Endodermal cell (in vitro differentiated cells): Measurements from ENCODE around the gene PPM1B. TPM values are rescaled to one million over a fixed set of nuclear protein-coding genes. Genes with fewer than 3 reads are reported as not detected.

Experiments
- DNase-seq: peaks from one replicate; pipeline ENCODE4 v3.0.0-alpha.2; 2017
- H3K27ac ChIP-seq: 2 replicates; pipeline ENCODE4 v1.5.1; 2013; ENCODE audit warnings: mild to moderate bottlenecking, low read depth, low read length, moderate library complexity
- H3K27me3 ChIP-seq: 2 replicates; pipeline ENCODE4 v1.6.1; 2013; ENCODE audit warnings: mild to moderate bottlenecking, low read length, moderate library complexity; ENCODE audit not compliant: insufficient read depth, control insufficient read depth, poor library complexity, severe bottlenecking
- H3K36me3 ChIP-seq: 2 replicates; pipeline ENCODE4 v1.7.0; 2013; ENCODE audit warnings: mild to moderate bottlenecking, low read length, moderate library complexity; ENCODE audit not compliant: control insufficient read depth, insufficient read depth
- H3K4me1 ChIP-seq: one replicate; pipeline ENCODE4 v1.7.0; 2013; ENCODE audit warnings: low read length; ENCODE audit not compliant: control insufficient read depth, insufficient read depth
- H3K4me3 ChIP-seq: 2 replicates; pipeline ENCODE4 v1.5.1; 2013; ENCODE audit warnings: mild to moderate bottlenecking, low read length, moderate library complexity
- H3K9ac ChIP-seq: 2 replicates; pipeline ENCODE4 v1.6.1; 2013; ENCODE audit warnings: mild to moderate bottlenecking, low read length, moderate library complexity; ENCODE audit not compliant: poor library complexity, severe bottlenecking; ENCODE audit errors: extremely low read depth
- H3K9me3 ChIP-seq: 2 replicates; pipeline ENCODE4 v1.6.1; 2013; ENCODE audit warnings: mild to moderate bottlenecking, low read length, moderate library complexity; ENCODE audit not compliant: control insufficient read depth
- H3K27ac Mint-ChIP-seq: 2 replicates; pipeline ENCODE4 v1.8.0; 2020; ENCODE audit warnings: mixed read lengths
- H3K27me3 Mint-ChIP-seq: 2 replicates; pipeline ENCODE4 v1.8.0; 2021; ENCODE audit warnings: mild to moderate bottlenecking, mixed read lengths; ENCODE audit not compliant: insufficient read depth
- H3K36me3 Mint-ChIP-seq: 2 replicates; pipeline ENCODE4 v1.8.0; 2020; ENCODE audit warnings: low read depth, mixed read lengths
- H3K4me1 Mint-ChIP-seq: 2 replicates; pipeline ENCODE4 v1.8.0; 2020; ENCODE audit warnings: mixed read lengths
- H3K4me3 Mint-ChIP-seq: 2 replicates; pipeline ENCODE4 v1.8.0; 2020; ENCODE audit warnings: mild to moderate bottlenecking, moderate library complexity, mixed read lengths
- H3K9me3 Mint-ChIP-seq: 2 replicates; pipeline ENCODE4 v1.8.0; 2020; ENCODE audit warnings: mild to moderate bottlenecking, mixed read lengths
- CTCF ChIP-seq: fragments of 200-600 bp; sonication (generic); conservative IDR thresholded peaks from 2 replicates; pipeline ENCODE4 v1.5.0; 2021; ENCODE audit warnings: antibody characterized with exemption, mild to moderate bottlenecking
- WGBS, 2 experiments: methylation state at CpG; one replicate each; pipeline versions ENCODE4 v1.1.5 to v1.1.7; 2013; ENCODE audit warnings: missing lambda C conversion rate in 2 of 2, mixed read lengths in 1 of 2; ENCODE audit not compliant: insufficient coverage in 1 of 2, insufficient read length in 1 of 2; 5-methylcytosine and 5-hydroxymethylcytosine counted together
- total RNA-seq, 2 donors: library from RNA; stranded (reverse); fragmentation: NEBNext Ultra II Directional in 1 of 2; extraction: Animal tissue kit (Norgen Biotek cat#: 25700) in 1 of 2; gene quantifications; 2 replicates in 1 of 2; 3 replicates in 1 of 2; pipeline ENCODE4 v1.2.1, GENCODE V29; 2021

PPM1B gene
- total RNA-seq, 2 donors from 2014 or later = 54.9 to 70.5 TPM

DNA sequence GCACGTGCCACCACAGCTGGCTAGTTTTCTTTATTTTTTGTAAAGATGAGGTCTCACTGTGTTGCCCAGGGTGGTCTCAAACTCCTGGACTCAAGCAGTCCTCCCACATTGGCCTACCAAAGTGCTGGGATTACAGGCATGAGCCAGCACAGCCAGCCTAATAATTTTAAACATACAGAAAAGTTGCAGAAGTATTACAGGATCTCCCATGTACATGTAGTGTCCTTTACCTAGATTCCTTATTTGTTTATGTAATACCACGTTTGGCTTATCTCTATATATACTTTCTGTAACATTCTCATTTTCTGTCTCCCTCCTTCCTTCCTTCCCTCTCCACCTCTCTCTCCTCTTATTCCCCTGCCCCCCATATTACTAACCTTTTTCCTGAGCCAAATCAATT, 41.7 kb downstream of the PPM1B start:
- no peaks in the 10 kb centered on the region for H3K27me3 ChIP-seq
- DNase-seq = no peak
- no peaks in the 10 kb centered on the region for H3K4me1 ChIP-seq
- no peak overlapping the region for H3K4me3 ChIP-seq
- WGBS, 2 experiments = 93 to 100% methylated on average over 2 of the region's 2 CpGs
- Mint-ChIP-seq H3K27ac (no peak overlapping the region), H3K4me3 (no peak overlapping the region), H3K27me3 (no peaks in the 10 kb centered on the region), H3K4me1 (no peaks in the 10 kb centered on the region), H3K9me3 (no peaks in the 10 kb centered on the region), H3K36me3 (peaks cover 39% of the 10 kb centered on the region)
- H3K9me3 ChIP-seq = no peaks in the 10 kb centered on the region
- H3K9ac ChIP-seq = no peak overlapping the region
- H3K36me3 ChIP-seq = peaks cover 47% of the 10 kb centered on the region
- TF ChIP-seq CTCF = no peak
- H3K27ac ChIP-seq = no peak overlapping the region

DNA sequence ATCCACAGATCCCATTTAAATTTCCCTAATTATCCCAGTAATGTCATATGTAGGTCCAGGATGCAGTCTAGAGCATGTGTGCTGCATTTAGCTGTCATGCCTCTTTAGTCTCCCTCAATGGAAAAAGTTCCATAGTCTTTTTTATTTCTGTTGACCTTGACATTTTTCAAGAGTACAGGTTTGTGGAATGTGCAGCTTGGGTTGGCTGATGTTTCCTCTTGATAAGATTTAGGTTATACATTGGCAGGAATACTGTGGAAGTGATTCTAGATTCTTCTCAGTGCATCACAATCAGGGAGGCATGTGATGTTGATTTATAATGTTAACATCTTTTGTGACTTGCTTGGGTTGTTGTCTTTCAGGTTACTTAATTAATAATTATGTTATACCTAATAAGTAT, 42.5 kb downstream of the PPM1B start:
- no peaks in the 10 kb centered on the region for H3K9me3 ChIP-seq
- no peaks in the 10 kb centered on the region for H3K4me1 ChIP-seq
- H3K4me3 Mint-ChIP-seq = no peak overlapping the region
- no peaks in the 10 kb centered on the region for H3K27me3 Mint-ChIP-seq
- no peak overlapping the region for H3K9ac ChIP-seq
- no peaks in the 10 kb centered on the region for H3K9me3 Mint-ChIP-seq
- no peak for TF ChIP-seq CTCF
- DNase-seq = no peak
- H3K36me3 ChIP-seq = peaks cover 46% of the 10 kb centered on the region
- H3K27me3 ChIP-seq = no peaks in the 10 kb centered on the region
- no peak overlapping the region for H3K27ac Mint-ChIP-seq
- no peak overlapping the region for H3K27ac ChIP-seq
- peaks cover 44% of the 10 kb centered on the region for H3K36me3 Mint-ChIP-seq
- H3K4me3 ChIP-seq = no peak overlapping the region
- no peaks in the 10 kb centered on the region for H3K4me1 Mint-ChIP-seq

DNA sequence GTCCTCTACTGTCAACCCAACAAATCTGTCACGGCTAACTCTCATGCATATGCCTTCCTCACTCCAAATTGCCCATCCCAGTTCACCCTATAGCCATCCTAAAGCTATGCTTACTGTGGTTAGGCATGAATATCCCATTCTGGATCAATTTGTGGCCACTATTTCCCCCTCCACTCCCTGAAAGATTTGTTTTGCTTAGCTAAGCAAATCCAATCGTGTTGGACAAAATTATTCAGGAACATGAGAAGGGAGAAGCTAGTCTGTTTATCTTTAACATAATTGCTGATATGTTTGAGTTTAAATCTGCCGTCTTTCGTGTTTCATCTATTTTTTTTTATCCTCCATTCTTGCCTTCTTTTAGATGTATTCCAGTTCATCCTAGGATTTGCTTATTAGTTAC, 43.6 kb downstream of the PPM1B start:
- Mint-ChIP-seq H3K27me3 (no peaks in the 10 kb centered on the region), H3K4me1 (no peaks in the 10 kb centered on the region), H3K4me3 (no peak overlapping the region), H3K36me3 (peaks cover 47% of the 10 kb centered on the region), H3K9me3 (no peaks in the 10 kb centered on the region), H3K27ac (no peak overlapping the region)
- Histone ChIP-seq H3K27me3 (no peaks in the 10 kb centered on the region), H3K27ac (no peak overlapping the region), H3K4me1 (no peaks in the 10 kb centered on the region), H3K36me3 (peaks cover 47% of the 10 kb centered on the region), H3K9me3 (no peaks in the 10 kb centered on the region), H3K4me3 (no peak overlapping the region), H3K9ac (no peak overlapping the region)
- DNase-seq = no peak
- TF ChIP-seq CTCF = no peak
- 86 to 95% methylated on average over 1 to 4 of the region's 4 CpGs for WGBS, 2 experiments
